A673 (cell line): ENCODE measurements around the gene KCNQ1.

Source experiments
- CTCF ChIP-seq: fragments of 300-800, 200-600 bp; sonication (generic); conservative IDR thresholded peaks from 2 replicates; pipeline ENCODE4 v1.5.1; 2017; ENCODE audit warnings: low read depth, mild to moderate bottlenecking, antibody characterized with exemption, low read length, moderate library complexity, mixed read lengths
- EZH2 ChIP-seq: fragments of 200-600 bp; sonication (generic); IDR thresholded peaks from 2 replicates; pipeline ENCODE4 v1.6.1; 2017; ENCODE audit warnings: borderline replicate concordance, low read depth, mild to moderate bottlenecking, mixed read lengths, antibody characterized with exemption, low read length; ENCODE audit not compliant: poor library complexity, severe bottlenecking

GRCh38 chr11:2395211-2395730 is 49.5 kb upstream of the KCNQ1 start:
- TF ChIP-seq CTCF (no peak), EZH2 (no peak)
